PFSK-1 (cell line): ENCODE results near the gene MBLAC1.

ENCODE experiments used
- FOXP2 ChIP-seq: optimal IDR thresholded peaks from 2 replicates; pipeline ENCODE3; 2011; ENCODE audit warnings: borderline replicate concordance, control low read depth, inconsistent platforms; ENCODE audit not compliant: insufficient read depth; ENCODE audit errors: extremely low read length, extremely low read depth
- POLR2AphosphoS5 ChIP-seq: IDR thresholded peaks from 2 replicates; pipeline ENCODE4 v1.6.1; 2012; ENCODE audit warnings: low read depth, mild to moderate bottlenecking, control low read depth, low read length, moderate library complexity
- REST ChIP-seq, 2 experiments: IDR thresholded peaks; 2 replicates each; pipeline versions ENCODE4 v1.6.1 to v1.8.0; 2011 to 2012; ENCODE audit warnings: low read depth in 2 of 2, low read length in 2 of 2, control low read depth in 1 of 2, inconsistent platforms in 1 of 2, mild to moderate bottlenecking in 1 of 2, moderate library complexity in 1 of 2; ENCODE audit not compliant: insufficient read depth in 1 of 2
- SIN3A ChIP-seq: IDR thresholded peaks from 2 replicates; pipeline ENCODE4 v1.6.1; 2012; ENCODE audit warnings: mild to moderate bottlenecking, low read length, moderate library complexity, borderline replicate concordance; ENCODE audit not compliant: insufficient read depth
- TAF1 ChIP-seq: IDR thresholded peaks from 2 replicates; pipeline ENCODE4 v1.6.1; 2012; ENCODE audit warnings: low read length, control low read depth, borderline replicate concordance; ENCODE audit not compliant: insufficient read depth

Gene MBLAC1

DNA sequence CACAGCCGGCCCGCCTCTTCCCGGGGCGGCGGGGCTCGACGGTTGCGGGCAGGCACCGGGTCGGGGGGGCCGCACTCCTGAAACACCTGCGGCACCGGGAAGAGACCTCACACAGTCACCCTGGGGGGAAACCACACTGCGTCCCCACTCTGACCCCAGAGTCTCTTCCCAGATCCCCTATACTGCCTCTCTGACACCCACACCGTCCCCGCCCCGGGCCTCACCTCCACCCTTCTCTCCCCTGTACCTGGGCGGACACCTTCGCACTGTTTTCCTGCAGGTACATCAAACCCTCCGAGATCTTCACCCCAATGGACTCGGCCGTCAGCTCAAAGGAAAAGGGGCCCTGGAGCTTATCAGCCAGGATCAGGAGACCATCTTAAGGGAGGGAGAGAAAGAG is 45.1 kb downstream of the MBLAC1 start:
- no peak for TF ChIP-seq POLR2AphosphoS5
- no peak for TF ChIP-seq TAF1
- no peak for TF ChIP-seq REST (IDR thresholded peaks at IDR 0.05; ENCODE audit: insufficient read depth in 1 of 2, low read depth in 2 of 2, low read length in 2 of 2)
- TF ChIP-seq SIN3A, result no peak
- TF ChIP-seq FOXP2, result no peak

GRCh38 chr7:100173806-100174495 is 47.2 kb downstream of the MBLAC1 start:
- TF ChIP-seq REST (IDR thresholded peaks at IDR 0.05; ENCODE audit: insufficient read depth in 1 of 2, low read depth in 2 of 2, low read length in 2 of 2) (no peak), FOXP2 (no peak), POLR2AphosphoS5 (no peak), TAF1 (no peak), SIN3A (no peak)

GRCh38 chr7:100174582-100174981 is 47.8 kb downstream of the MBLAC1 start:
- TF ChIP-seq TAF1 (no peak), FOXP2 (no peak), REST (IDR thresholded peaks at IDR 0.05; ENCODE audit: insufficient read depth in 1 of 2, low read depth in 2 of 2, low read length in 2 of 2) (no peak), POLR2AphosphoS5 (no peak), SIN3A (no peak)

DNA sequence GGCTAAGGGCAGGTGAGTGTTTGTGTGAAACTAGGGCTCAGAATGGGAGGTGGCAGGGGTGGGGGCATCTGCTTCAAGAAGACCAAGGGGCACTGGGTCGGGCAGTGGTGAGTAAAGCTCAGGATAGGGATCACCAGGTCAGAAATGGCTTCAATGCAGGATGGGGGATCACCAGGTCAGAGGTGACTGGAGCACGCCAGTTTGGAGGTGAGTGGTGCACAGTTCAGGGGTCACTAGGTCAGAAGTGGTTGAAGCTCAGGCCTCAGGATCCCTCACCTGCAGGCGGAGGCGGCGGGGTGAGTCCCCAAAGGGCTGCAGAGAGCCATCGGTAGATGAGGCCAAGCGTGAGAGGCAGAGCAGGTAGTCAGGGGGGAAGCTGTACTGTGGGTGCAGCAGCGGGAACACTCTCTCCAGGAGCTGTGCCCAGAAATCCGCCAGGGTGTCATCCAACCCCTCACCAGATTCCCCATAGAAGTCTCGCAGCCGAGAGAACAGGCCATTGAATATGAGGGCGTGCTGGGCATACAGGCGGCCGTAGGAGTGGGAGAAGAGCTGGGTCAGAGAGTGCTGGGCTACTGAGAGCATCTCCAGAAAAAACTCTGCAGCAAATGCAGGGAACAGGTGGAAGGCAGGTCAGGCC is 48.6 kb downstream of the MBLAC1 start:
- TF ChIP-seq POLR2AphosphoS5 (no peak), SIN3A (no peak), REST (IDR thresholded peaks at IDR 0.05; ENCODE audit: insufficient read depth in 1 of 2, low read depth in 2 of 2, low read length in 2 of 2) (no peak), TAF1 (no peak)
